Stimulated activated CD8-positive, alpha-beta memory T cell treated with anti-CD3 and anti-CD28 coated beads, Interleukin-4, amount 100 ng/mL, for 1 hour (primary cell): ENCODE results near the gene CRYGN.
A peak's percentile ranks its signal among the peaks of the same experiment; 100 is the strongest.

Experiments used
- DNase-seq, 2 donors: peaks; one replicate each; pipeline ENCODE4 v3.0.0-alpha.2; 2020; ENCODE audit warnings: low read depth in 2 of 2, low spot score in 1 of 2

The CRYGN gene

DNA sequence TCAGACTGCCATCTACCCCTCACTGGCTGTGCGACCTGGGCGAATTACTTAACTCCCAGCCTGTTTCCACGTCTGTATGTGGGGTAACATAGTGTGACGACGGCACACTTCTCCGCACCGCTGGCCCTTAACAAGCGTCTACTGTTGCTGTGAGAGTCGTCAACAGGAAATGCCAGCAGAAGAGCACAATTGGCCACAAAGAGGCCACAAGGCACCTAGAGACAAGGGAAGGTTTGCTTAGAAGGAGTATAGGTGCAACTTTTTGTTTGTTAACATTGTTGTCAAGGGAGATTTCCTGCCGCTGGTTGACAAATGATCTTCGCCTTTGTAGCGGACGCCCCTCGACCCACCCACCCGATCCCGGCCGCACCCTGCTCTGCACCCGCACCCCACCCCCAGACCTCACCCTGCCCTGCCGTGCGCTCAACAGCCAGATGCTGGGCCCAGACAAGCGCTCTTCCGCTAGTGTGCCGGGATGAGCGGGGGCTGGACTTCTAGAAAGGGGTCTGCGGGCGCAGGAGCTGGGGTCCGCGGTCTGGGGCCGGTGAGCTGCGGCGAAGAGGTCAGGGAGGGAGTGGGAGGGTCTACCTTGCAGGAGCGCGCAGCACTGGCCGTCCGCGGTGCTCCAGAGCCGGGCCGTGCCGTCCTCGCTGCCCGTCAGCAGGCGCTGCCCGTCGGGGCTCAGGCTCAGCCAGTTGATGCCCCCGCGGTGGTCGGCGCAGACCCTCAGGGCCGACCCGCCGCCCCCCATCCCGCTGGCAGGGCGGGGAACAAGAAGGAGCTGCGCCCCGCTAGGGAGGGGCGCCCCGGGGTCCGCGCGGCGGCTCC lies 30.9 kb downstream of the CRYGN start:
- peak in 1 of 2 donors; percentile 40 for DNase-seq

GRCh38 chr7:151408498-151408838 lies 31.5 kb downstream of the CRYGN start:
- no peak for DNase-seq

- DNase-seq, result no peak
Measured at GRCh38 chr7:151406886-151407583, 32.9 kb downstream of the CRYGN start.

GRCh38 chr7:151406051-151406875 lies 33.7 kb downstream of the CRYGN start:
- DNase-seq, result no peak

GRCh38 chr7:151405588-151405987 lies 34.4 kb downstream of the CRYGN start:
- DNase-seq, result no peak

- no peak for DNase-seq
Measured at GRCh38 chr7:151405056-151405455, 34.9 kb downstream of the CRYGN start.

DNA sequence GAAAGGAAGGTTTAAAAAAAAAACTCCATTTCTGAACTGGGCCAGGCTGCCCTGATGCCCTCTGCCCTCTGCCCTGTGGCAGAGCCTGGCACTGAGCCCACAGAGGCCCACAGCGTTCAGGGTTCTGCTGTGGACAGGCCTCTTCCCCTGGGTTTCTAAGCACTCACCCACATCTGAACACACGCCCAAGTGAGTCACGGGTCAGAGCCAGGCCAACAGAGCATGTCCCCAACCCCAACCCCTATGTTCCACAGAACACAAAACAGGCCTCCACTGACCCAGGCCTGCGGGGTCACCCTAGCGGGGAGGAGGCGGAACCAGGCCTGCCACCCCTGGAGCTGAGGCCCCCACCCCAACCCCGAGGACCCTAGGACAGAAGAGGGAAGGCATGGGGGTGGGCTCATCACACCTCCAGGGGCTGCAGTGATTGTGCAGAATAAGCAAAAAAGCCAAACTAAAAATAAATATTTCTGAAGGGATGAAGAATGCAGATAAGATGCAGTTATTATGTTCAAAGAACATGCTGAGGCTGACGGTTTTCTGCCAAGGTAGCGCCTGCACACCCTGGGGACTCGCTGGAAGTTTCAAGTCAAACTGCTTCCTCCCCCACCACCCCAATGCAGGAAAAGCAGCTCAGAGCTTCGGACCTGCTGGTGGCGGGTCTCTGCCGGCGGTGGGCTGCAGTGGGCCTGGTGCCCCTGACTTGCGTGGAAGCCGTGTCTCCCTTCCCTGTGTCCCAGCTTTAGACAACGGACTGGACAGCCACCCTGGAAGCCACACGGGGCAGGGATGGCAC lies 35.5 kb downstream of the CRYGN start:
- no peak for DNase-seq

- no peak for DNase-seq
Measured at GRCh38 chr7:151403764-151404163, 36.2 kb downstream of the CRYGN start.

GRCh38 chr7:151402029-151402835 lies 37.7 kb downstream of the CRYGN start:
- DNase-seq, result no peak

- DNase-seq, result no peak
Measured at GRCh38 chr7:151400626-151401315, 39.2 kb downstream of the CRYGN start.

GRCh38 chr7:151399906-151400305 lies 40.0 kb downstream of the CRYGN start:
- no peak for DNase-seq

DNA sequence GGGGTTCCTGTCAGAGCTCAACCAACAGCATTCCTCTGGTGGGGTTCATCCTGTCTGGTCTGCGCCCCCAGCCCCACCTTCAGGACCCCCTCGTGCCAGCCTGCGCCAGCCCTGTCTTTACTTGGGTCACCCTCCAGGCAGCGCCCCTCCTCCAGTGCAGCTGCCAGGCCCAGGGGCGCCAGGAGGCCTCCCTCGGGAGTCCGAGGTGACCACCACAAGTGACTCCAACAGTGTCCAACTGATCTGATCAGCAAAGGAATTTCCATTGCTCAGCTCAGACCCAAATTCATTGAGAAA lies 40.7 kb downstream of the CRYGN start:
- DNase-seq, result no peak

DNA sequence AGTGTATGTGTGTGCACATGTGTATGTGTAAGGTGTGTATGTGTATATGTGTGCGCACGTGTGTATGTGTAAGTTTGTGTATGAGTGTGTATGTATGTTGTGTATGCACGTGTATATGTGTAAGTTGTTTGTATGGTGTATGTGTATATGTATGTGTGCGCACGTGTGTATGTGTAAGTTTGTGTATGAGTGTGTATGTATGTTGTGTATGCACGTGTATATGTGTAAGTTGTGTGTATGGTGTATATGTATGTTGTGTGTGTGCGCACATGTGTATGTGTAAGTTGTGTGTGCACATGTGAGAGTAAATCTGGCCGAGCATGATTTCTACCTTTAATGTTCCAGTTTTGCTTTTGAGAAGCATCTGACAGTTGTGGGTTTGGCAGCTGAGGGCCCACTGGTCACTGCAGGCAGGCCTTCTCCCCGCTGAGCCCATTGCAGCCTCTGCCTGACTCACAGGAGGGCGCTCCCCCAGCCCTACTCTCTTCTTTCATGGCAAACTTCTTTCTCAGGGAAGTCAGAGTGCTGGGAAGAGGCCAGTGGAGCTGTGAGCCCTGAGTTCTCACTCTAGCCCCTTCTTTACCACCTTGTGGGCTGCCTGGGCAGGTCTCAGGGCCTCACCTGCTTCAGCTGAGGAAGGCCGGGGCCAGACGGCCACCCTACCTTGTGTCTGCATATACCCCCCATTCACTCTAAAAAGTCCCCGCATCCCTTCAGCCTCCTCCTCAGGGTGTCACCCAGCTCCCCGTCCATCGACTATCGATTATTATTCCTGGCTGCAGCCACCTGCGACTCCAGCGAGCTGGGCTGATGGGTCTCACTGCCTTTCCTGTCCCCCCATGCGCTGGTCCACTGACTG lies 41.3 kb downstream of the CRYGN start:
- DNase-seq, result no peak

- DNase-seq, result no peak
Measured at GRCh38 chr7:151397026-151397425, 42.9 kb downstream of the CRYGN start.

- DNase-seq, result no peak
Measured at GRCh38 chr7:151396328-151396970, 43.5 kb downstream of the CRYGN start.

- DNase-seq, result no peak
Measured at GRCh38 chr7:151395036-151395367, 44.9 kb downstream of the CRYGN start.

DNA sequence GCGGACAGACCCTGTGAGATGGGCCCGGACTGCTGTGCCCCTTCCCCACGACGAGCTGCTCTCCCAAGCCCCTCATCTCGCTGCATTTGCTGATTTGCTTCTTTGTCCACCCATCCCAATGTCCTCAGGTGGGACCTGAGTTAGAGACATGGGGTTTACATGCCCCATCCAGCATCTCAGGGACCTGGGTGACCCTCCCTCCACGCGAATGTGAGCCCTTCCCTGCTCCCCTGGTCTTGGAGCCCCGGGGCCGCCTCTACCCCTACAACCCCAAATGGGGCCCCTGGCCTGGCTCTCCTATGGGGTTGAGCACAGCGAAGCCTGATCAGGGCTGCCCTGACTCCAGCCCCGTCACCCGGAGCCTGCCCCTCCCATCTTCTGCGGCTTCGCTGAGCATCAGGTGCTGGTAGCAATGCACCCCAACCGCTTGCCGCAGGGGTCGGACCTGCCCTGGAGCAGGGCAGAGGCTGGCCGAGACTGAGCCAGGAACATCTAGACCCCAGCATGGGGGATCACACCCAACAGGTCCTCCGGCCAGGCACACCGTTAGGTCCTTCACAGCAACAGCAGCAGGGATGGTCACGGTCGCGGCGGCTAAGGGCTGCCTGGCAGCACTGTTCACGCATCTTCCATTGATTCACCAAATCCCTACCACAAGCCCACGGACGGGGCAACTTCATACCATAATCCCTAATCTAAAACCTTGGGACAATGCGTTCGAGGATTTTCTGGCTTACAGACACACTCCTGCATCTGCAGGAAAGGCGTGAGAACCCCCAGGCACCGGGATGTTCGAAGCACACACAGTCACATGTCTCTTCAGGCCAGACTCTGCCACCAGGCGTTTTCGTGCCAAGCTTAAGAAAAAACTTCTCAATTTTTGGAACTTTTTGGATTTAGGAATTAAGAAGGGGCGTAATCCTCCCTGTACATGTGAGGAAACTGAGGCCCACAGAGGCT lies 45.6 kb downstream of the CRYGN start:
- no peak for DNase-seq
